Mucosa of stomach (tissue), 1 donor: Measurements from ENCODE around the gene ANXA9.

Source experiments
- H3K27me3 ChIP-seq: one replicate; pipeline ENCODE4 v1.7.0; 2013; ENCODE audit warnings: mild to moderate bottlenecking, low read length; ENCODE audit not compliant: control insufficient read depth, insufficient read depth
- H3K36me3 ChIP-seq: one replicate; pipeline ENCODE4 v1.7.0; 2013; ENCODE audit warnings: low read length; ENCODE audit not compliant: control insufficient read depth, insufficient read depth
- H3K4me1 ChIP-seq: one replicate; pipeline ENCODE4 v1.7.0; 2013; ENCODE audit warnings: mild to moderate bottlenecking, low read length; ENCODE audit not compliant: control insufficient read depth, insufficient read depth
- H3K4me3 ChIP-seq: one replicate; pipeline ENCODE4 v1.7.0; 2013; ENCODE audit warnings: low read length
- H3K9ac ChIP-seq: one replicate; pipeline ENCODE4 v1.7.0; 2013; ENCODE audit warnings: mild to moderate bottlenecking, low read length, moderate library complexity
- H3K9me3 ChIP-seq: one replicate; pipeline ENCODE4 v1.7.0; 2013; ENCODE audit warnings: mild to moderate bottlenecking, low read length, moderate library complexity; ENCODE audit not compliant: control insufficient read depth
- donor health status: Pancreatic carcinoma.

ANXA9 gene

GRCh38 chr1:151043163-151043562 lies 61.1 kb downstream of the ANXA9 start:
- H3K27me3 ChIP-seq, result no peaks in the 10 kb centered on the region

More at GRCh38 chr1:151043163-151043562, 61.1 kb downstream of the ANXA9 start:
- no peak overlapping the region for H3K4me3 ChIP-seq
- no peaks in the 10 kb centered on the region for H3K9me3 ChIP-seq
- H3K36me3 ChIP-seq, result no peaks in the 10 kb centered on the region
- H3K9ac ChIP-seq, result no peak overlapping the region
- peaks cover 7% of the 10 kb centered on the region for H3K4me1 ChIP-seq
